Activated CD8-positive, alpha-beta memory T cell treated with anti-CD3 and anti-CD28 coated beads, Interleukin-2, amount 10 ng/mL, durations not matched to agents 7 days and 5 days (primary cell): ENCODE results near the gene BIRC5. TPM values are rescaled to one million over a fixed set of nuclear protein-coding genes. Genes with fewer than 3 reads are reported as not detected.

Source experiments
- ATAC-seq: fragments of 150-1000 bp; cut with Tn5 transposase; one replicate; pipeline ENCODE4 v1.10.0; 2021; ENCODE audit warnings: moderate library complexity
- CTCF ChIA-PET: fragments of 350-600 bp; sonication (Branson Sonifier 250); formaldehyde crosslinking; loops from one replicate; lab custom pipeline; 2021; ENCODE audit warnings: antibody characterized with exemption; lab: Charles Lee
- DNase-seq: peaks from one replicate; pipeline ENCODE4 v3.0.0-alpha.2; 2020
- H3K27ac Mint-ChIP-seq: one replicate; pipeline ENCODE4 v1.8.0; 2021; ENCODE audit warnings: mild to moderate bottlenecking, mixed read lengths
- H3K27me3 Mint-ChIP-seq: one replicate; pipeline ENCODE4 v1.8.0; 2021; ENCODE audit warnings: mixed read lengths
- H3K36me3 Mint-ChIP-seq: one replicate; pipeline ENCODE4 v1.8.0; 2021; ENCODE audit warnings: mild to moderate bottlenecking, mixed read lengths
- H3K4me1 Mint-ChIP-seq: one replicate; pipeline ENCODE4 v1.8.0; 2021; ENCODE audit warnings: mixed read lengths
- H3K4me3 Mint-ChIP-seq: one replicate; pipeline ENCODE4 v1.8.0; 2021; ENCODE audit warnings: mild to moderate bottlenecking, moderate library complexity, mixed read lengths
- H3K9me3 Mint-ChIP-seq: one replicate; pipeline ENCODE4 v1.8.0; 2022; ENCODE audit warnings: low read depth, mixed read lengths
- total RNA-seq, 2 experiments: library from RNA; stranded (reverse); gene quantifications; one replicate each; pipeline ENCODE4 v1.2.3, GENCODE V29; 2021

The BIRC5 gene
- total RNA-seq, 2 experiments from 2014 or later = 87.7 to 93.0 TPM

GRCh38 chr17:78196716-78197115 lies 17.3 kb upstream of the BIRC5 start:
- peaks cover 22% of the 10 kb centered on the region for H3K36me3 Mint-ChIP-seq
- ATAC-seq = no peak
- H3K9me3 Mint-ChIP-seq = no peaks in the 10 kb centered on the region
- H3K27me3 Mint-ChIP-seq = no peaks in the 10 kb centered on the region
- no peak overlapping the region for H3K4me3 Mint-ChIP-seq
- H3K4me1 Mint-ChIP-seq = peaks cover 16% of the 10 kb centered on the region
- no peak for DNase-seq
- CTCF ChIA-PET = interaction anchor here (1.2 kb wide), 1 partner anchor 9 kb away, joined by 4 read pairs; no protein-coding TSS in a partner anchor
- no peak overlapping the region for H3K27ac Mint-ChIP-seq

DNA sequence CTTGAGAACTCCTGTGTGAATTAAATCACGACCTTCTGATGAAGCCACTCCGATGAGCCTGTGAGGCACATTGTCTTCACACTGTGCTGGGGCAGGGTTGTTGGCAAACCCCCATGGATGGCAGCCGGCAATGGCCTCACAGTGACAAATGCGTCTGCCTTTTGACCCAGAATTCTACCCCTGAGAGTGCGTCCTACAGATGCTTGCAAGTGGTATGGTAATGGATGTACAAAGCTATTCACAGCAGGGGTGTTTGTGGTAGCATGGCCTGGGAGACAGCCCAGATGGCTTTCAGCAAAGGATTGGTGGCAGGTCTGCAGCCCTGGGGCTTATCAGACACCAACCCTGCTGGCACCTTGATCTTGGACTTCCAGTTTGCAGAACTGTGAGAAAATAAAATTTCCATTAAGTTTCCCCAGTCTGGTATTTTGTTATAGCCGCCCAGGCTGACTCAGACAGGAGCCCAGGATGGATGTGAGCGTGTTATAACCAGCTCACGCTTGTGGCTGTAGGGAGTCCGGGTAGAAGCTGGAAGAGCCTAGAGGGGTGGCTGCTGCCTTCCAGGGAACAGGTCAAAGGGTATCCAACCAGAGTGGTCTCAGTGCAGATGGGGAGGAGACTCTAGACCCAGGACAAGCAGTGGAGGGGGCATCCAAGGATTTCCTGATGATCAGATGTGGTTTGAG lies 16.8 kb upstream of the BIRC5 start:
- Mint-ChIP-seq H3K36me3 (peaks cover 22% of the 10 kb centered on the region), H3K27ac (peak overlapping the region; percentile 63), H3K9me3 (no peaks in the 10 kb centered on the region), H3K27me3 (no peaks in the 10 kb centered on the region), H3K4me1 (peaks cover 16% of the 10 kb centered on the region), H3K4me3 (no peak overlapping the region)
- no peak for DNase-seq
- no peak for ATAC-seq
- CTCF ChIA-PET = interaction anchor here (1.2 kb wide), 1 partner anchor 9 kb away, joined by 4 read pairs; no protein-coding TSS in a partner anchor

DNA sequence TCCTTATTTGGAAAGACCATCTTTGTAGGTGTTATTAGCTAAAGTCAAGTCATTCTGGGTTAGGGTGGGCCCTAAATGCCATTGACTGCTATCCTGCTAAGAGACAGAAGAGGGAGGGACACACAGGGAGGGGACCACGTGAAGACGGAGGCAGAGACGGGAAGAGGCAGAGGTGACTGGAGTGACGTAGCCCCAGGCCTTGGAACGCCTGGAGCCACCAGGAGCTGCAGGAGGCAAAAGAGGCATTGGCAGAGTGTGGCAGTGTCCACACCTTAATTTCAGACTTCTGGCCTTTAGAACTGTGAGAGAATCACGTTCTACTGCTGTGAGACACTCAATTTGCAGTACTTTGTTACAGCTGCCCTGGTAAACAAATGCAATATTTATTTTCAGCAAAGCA lies 13.6 kb upstream of the BIRC5 start:
- no peak for DNase-seq
- Mint-ChIP-seq H3K4me1 (peaks cover 16% of the 10 kb centered on the region), H3K9me3 (no peaks in the 10 kb centered on the region), H3K4me3 (no peak overlapping the region), H3K27ac (no peak overlapping the region), H3K27me3 (no peaks in the 10 kb centered on the region), H3K36me3 (peaks cover 16% of the 10 kb centered on the region)
- no peak for ATAC-seq
- CTCF ChIA-PET = interaction anchor here (0.7 to 0.8 kb wide), 2 partner anchors 15 to 115 kb away, joined by 3 read pairs; no protein-coding TSS in a partner anchor

DNA sequence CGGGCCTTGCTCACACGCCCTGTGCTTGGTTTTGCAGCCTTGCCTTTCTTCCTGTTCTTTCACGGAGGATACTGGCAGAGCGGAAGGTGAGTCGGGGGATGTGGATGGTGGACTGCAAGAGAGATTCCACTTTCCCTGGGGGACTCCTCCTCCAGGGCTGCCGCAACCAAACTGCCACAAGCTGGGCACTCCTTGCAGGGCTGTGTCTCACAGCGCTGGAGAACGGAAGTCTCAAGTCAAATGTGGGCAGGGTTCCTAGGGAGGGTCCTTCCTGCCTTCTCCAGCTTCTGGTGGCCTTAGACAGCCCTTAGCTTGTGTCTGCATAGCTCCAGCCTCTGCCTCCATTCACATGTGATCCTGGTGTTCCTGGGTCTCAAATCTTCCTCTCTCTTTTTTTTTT lies 11.4 kb upstream of the BIRC5 start:
- H3K36me3 Mint-ChIP-seq = peaks cover 6% of the 10 kb centered on the region
- DNase-seq = no peak
- H3K27ac Mint-ChIP-seq = no peak overlapping the region
- CTCF ChIA-PET = interaction anchor here (0.7 to 1.2 kb wide), 4 partner anchors 24 to 189 kb away, joined by 3 to 5 read pairs (median 4); no protein-coding TSS in a partner anchor
- ATAC-seq = no peak
- peaks cover 13% of the 10 kb centered on the region for H3K4me1 Mint-ChIP-seq
- H3K9me3 Mint-ChIP-seq = no peaks in the 10 kb centered on the region
- no peaks in the 10 kb centered on the region for H3K27me3 Mint-ChIP-seq
- H3K4me3 Mint-ChIP-seq = no peak overlapping the region

DNA sequence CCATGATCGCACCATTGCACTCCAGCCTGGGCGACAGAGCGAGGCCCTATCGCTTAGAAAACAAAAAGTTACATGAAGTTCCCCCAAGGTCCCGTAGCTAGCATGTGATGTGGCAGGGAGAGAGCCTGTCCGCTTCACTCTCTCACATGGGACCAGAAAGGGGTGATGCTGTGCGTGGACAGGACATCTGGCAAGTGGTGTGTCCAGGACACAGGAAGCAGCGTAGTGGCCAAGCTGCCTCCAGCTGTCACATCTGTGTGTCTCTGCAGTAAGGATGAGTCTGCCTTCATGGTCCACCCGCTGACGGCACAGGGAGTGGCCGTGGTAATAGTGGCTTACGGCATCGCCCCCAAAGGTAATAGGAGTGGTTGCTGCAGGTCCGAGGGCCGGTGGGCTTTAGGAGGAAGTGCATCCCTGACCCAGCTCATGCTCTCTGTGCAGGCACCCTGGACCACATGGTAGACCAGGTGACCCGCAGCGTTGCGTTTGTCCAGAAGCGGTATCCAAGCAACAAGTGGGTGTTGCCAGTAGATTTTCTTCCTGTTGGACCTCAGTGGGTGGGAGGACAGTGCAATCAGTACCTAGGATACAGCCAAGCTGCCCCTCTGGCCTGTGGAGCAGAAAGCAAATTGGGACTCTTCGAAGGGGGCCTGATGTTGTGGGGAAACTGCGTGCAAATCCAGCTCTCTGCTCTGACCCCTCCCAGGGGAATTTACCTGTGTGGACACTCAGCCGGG lies 9.5 kb upstream of the BIRC5 start:
- Mint-ChIP-seq H3K4me3 (no peak overlapping the region), H3K4me1 (peaks cover 2% of the 10 kb centered on the region), H3K36me3 (peaks cover 2% of the 10 kb centered on the region), H3K9me3 (no peaks in the 10 kb centered on the region), H3K27me3 (no peaks in the 10 kb centered on the region), H3K27ac (no peak overlapping the region)
- CTCF ChIA-PET = interaction anchor here (0.6 kb wide), 1 partner anchor 12 kb away, joined by 3 read pairs; no protein-coding TSS in a partner anchor
- ATAC-seq (no peak), DNase-seq (no peak)

DNA sequence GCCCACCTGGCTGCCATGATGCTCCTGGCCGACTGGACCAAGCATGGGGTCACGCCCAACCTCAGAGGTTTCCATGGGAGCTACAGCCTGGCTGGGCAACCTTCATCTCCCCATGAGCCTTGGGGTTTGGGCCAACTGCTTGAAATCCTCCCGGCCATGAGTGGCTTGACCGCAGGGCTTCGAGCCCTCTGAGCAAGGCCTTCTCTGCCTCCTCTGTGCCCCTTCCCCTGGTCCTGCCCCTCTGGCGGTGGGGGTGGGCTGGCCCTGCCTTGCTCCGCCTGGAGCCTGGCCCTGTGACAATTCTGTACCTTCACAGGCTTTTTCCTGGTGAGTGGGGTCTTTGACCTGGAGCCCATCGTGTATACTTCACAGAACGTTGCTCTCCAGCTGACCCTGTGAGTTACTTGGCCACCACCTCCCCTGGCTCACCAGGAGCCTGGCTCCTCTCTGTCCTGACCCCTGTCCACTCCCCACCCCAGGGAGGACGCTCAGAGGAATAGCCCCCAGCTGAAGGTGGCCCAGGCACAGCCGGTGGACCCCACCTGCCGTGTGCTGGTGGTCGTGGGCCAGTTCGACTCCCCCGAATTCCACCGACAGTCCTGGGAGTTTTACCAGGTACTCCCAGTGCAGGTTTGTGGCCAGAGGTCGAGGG lies 8.8 kb upstream of the BIRC5 start:
- H3K36me3 Mint-ChIP-seq = peaks cover 2% of the 10 kb centered on the region
- CTCF ChIA-PET = interaction anchor here (0.6 kb wide), 1 partner anchor 13 kb away, joined by 3 read pairs; no protein-coding TSS in a partner anchor
- DNase-seq = no peak
- peaks cover 2% of the 10 kb centered on the region for H3K4me1 Mint-ChIP-seq
- H3K27ac Mint-ChIP-seq = no peak overlapping the region
- H3K27me3 Mint-ChIP-seq = no peaks in the 10 kb centered on the region
- no peak for ATAC-seq
- H3K9me3 Mint-ChIP-seq = no peaks in the 10 kb centered on the region
- no peak overlapping the region for H3K4me3 Mint-ChIP-seq

DNA sequence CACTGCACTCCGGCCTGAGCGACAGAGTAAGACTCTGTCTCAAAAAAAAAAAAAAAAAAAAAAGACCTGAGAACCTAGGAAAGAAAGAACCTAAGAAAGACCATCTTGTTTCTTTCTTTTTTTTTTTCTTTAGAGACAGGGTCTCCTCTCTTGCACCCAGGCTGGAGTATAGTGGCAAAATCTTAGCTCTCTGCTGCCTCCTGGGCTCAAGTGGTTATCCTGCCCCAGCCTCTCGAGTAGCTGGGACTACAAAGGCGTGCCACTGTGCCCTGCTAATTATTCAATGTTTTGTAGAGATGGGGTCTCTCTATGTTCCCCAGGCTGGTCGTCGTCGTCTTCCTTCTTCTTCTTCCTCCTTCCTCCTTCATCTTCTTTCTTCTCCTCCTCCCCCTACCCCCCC lies 7.8 kb upstream of the BIRC5 start:
- DNase-seq = no peak
- no peaks in the 10 kb centered on the region for H3K4me1 Mint-ChIP-seq
- H3K9me3 Mint-ChIP-seq = no peaks in the 10 kb centered on the region
- ATAC-seq = no peak
- H3K27me3 Mint-ChIP-seq = no peaks in the 10 kb centered on the region
- CTCF ChIA-PET = interaction anchor here (0.7 to 1.5 kb wide), 4 partner anchors 68 to 1853 kb away, joined by 3 to 5 read pairs (median 3); partner anchors contain the start of gene PRPSAP1
- H3K4me3 Mint-ChIP-seq = no peak overlapping the region
- H3K27ac Mint-ChIP-seq = no peak overlapping the region
- peaks cover 2% of the 10 kb centered on the region for H3K36me3 Mint-ChIP-seq

GRCh38 chr17:78208486-78208885 lies 5.6 kb upstream of the BIRC5 start:
- H3K27me3 Mint-ChIP-seq = no peaks in the 10 kb centered on the region
- H3K4me3 Mint-ChIP-seq = no peak overlapping the region
- ATAC-seq (no peak), DNase-seq (no peak)
- no peaks in the 10 kb centered on the region for H3K4me1 Mint-ChIP-seq
- peaks cover 2% of the 10 kb centered on the region for H3K36me3 Mint-ChIP-seq
- H3K9me3 Mint-ChIP-seq = no peaks in the 10 kb centered on the region
- H3K27ac Mint-ChIP-seq = no peak overlapping the region
- CTCF ChIA-PET = interaction anchor here (0.7 kb wide), 1 partner anchor 71 kb away, joined by 3 read pairs; no protein-coding TSS in a partner anchor

- H3K4me3 Mint-ChIP-seq = no peak overlapping the region
- no peak overlapping the region for H3K27ac Mint-ChIP-seq
- ATAC-seq (no peak), DNase-seq (no peak)
- CTCF ChIA-PET = no interaction called here
- H3K27me3 Mint-ChIP-seq = no peaks in the 10 kb centered on the region
- H3K4me1 Mint-ChIP-seq = peaks cover 5% of the 10 kb centered on the region
- H3K36me3 Mint-ChIP-seq = peaks cover 5% of the 10 kb centered on the region
- H3K9me3 Mint-ChIP-seq = no peaks in the 10 kb centered on the region
Measured at GRCh38 chr17:78210111-78210510, 3.9 kb upstream of the BIRC5 start.

DNA sequence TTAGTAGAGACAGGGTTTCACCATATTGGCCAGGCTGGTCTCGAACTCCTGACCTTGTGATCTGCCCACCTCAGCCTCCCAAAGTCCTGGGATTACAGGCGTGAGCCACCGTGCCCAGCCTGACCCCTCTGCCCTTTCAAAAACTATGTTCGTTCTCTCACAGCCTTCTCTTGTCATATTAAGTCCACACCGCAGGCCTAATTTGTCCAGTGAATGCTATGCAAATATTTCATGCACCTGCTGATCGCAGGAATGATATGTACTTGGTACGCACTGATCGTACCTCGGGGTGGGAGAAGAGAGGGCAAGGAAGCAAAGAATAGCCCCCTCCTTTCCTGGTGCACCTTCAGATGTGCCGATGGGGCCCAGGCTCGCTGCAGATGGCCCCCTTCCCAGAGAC lies 3.0 kb upstream of the BIRC5 start:
- CTCF ChIA-PET = interaction anchor here (0.6 to 0.7 kb wide), 2 partner anchors 40 to 50 kb away, joined by 3 to 4 read pairs; no protein-coding TSS in a partner anchor
- Mint-ChIP-seq H3K9me3 (no peaks in the 10 kb centered on the region), H3K27me3 (no peaks in the 10 kb centered on the region)

GRCh38 chr17:78214706-78215061 lies 631 bp downstream of the BIRC5 start:
- Mint-ChIP-seq H3K27ac (peak overlapping the region; percentile 93), H3K36me3 (peaks cover 27% of the 10 kb centered on the region), H3K9me3 (no peaks in the 10 kb centered on the region), H3K4me1 (peaks cover 17% of the 10 kb centered on the region), H3K27me3 (no peaks in the 10 kb centered on the region), H3K4me3 (peak overlapping the region; percentile 98)
- CTCF ChIA-PET = interaction anchor here (0.7 to 1.4 kb wide), 2 partner anchors 36 to 38 kb away, joined by 3 read pairs; no protein-coding TSS in a partner anchor
- ATAC-seq (no peak), DNase-seq (no peak)

More for the DNA sequence above, 3.0 kb upstream of the BIRC5 start:
- no peak overlapping the region for H3K27ac Mint-ChIP-seq
- H3K36me3 Mint-ChIP-seq = peaks cover 11% of the 10 kb centered on the region
- H3K4me3 Mint-ChIP-seq = no peak overlapping the region
- DNase-seq (no peak), ATAC-seq (no peak)
- H3K4me1 Mint-ChIP-seq = peaks cover 11% of the 10 kb centered on the region

- Mint-ChIP-seq H3K4me3 (no peak overlapping the region), H3K27ac (no peak overlapping the region), H3K36me3 (peaks cover 52% of the 10 kb centered on the region), H3K27me3 (no peaks in the 10 kb centered on the region), H3K9me3 (no peaks in the 10 kb centered on the region), H3K4me1 (peaks cover 14% of the 10 kb centered on the region)
- CTCF ChIA-PET = no interaction called here
- DNase-seq (no peak), ATAC-seq (no peak)
Measured at GRCh38 chr17:78219396-78220150, 5.5 kb downstream of the BIRC5 start.
